Neural progenitor cell (in vitro differentiated cells): ENCODE data around the gene ERFL.

Experiments used
- CTCF ChIP-seq: fragments of 200-600 bp; sonication (generic); IDR thresholded peaks from 2 replicates; pipeline ENCODE4 v1.5.1; 2017; ENCODE audit warnings: antibody characterized with exemption, mild to moderate bottlenecking
- EZH2 ChIP-seq: fragments of 200-600 bp; sonication (generic); IDR thresholded peaks from 2 replicates; pipeline ENCODE4 v1.6.1; 2017; ENCODE audit warnings: antibody characterized with exemption, mild to moderate bottlenecking, moderate library complexity
- EZH2phosphoT487 ChIP-seq: fragments of 200-600 bp; sonication (generic); IDR thresholded peaks from 2 replicates; pipeline ENCODE4 v1.6.1; 2017; ENCODE audit warnings: antibody characterized with exemption

GRCh38 chr19:41889896-41890295, 38.4 kb downstream of the ERFL start:
- TF ChIP-seq CTCF (no peak), EZH2 (no peak), EZH2phosphoT487 (no peak)
